A673 (cell line): ENCODE data around the gene ABCB9. TPM values are rescaled to one million over a fixed set of nuclear protein-coding genes. Genes with fewer than 3 reads are reported as not detected.
"Not testable (repeated sequence)": the region's sequence is repeated elsewhere in the genome, so short reads cannot be mapped to it uniquely, and the experiment has no call there.

Source experiments
- BruUV-seq: library from RNA; stranded (reverse); fragments of 400-500 nt; replicated peaks from 2 replicates; lab custom pipeline; 2021; lab: Mats Ljungman, UMichigan
- CTCF ChIA-PET: fragments of 300-600 bp; sonication (Branson Sonifier 250); formaldehyde crosslinking; loops from one replicate; lab custom pipeline; 2022; ENCODE audit warnings: antibody characterized with exemption; lab: Charles Lee
- POLR2A ChIA-PET: fragments of 300-600 bp; sonication (Branson Sonifier 250); formaldehyde crosslinking; loops from one replicate; lab custom pipeline; 2022; ENCODE audit warnings: antibody characterized with exemption; ENCODE audit not compliant: low non-redundant PET; lab: Charles Lee
- DNase-seq: peaks from one replicate; pipeline ENCODE4 v3.0.0-alpha.2; 2015; ENCODE audit warnings: low spot score
- H3K27ac ChIP-seq: fragments of 200-600 bp; sonication (generic); 2 replicates; pipeline ENCODE4 v1.5.1; 2016; ENCODE audit warnings: mixed run types, low read depth, mild to moderate bottlenecking, mixed read lengths, antibody characterized with exemption, low read length; ENCODE audit not compliant: poor library complexity, severe bottlenecking
- H3K27me3 ChIP-seq: fragments of 200-600 bp; sonication (generic); replicated peaks from 2 replicates; pipeline ENCODE4 v1.6.1; 2017; ENCODE audit warnings: mixed run types, low read depth, mild to moderate bottlenecking, mixed read lengths, antibody characterized with exemption, low read length; ENCODE audit not compliant: insufficient read depth, poor library complexity
- H3K36me3 ChIP-seq: fragments of 200-600 bp; sonication (generic); 2 replicates; pipeline ENCODE4 v1.6.1; 2016; ENCODE audit warnings: mixed run types, mild to moderate bottlenecking, mixed read lengths, antibody characterized with exemption, low read length; ENCODE audit not compliant: insufficient read depth, poor library complexity, severe bottlenecking
- H3K4me1 ChIP-seq: fragments of 200-600 bp; sonication (generic); 2 replicates; pipeline ENCODE4 v1.6.1; 2017; ENCODE audit warnings: mixed run types, mild to moderate bottlenecking, mixed read lengths, antibody characterized with exemption, low read length; ENCODE audit not compliant: insufficient read depth, poor library complexity, severe bottlenecking
- H3K4me3 ChIP-seq: fragments of 200-600 bp; sonication (generic); 2 replicates; pipeline ENCODE4 v1.5.1; 2016; ENCODE audit warnings: low read depth, mixed run types, mild to moderate bottlenecking, mixed read lengths, low read length; ENCODE audit not compliant: poor library complexity, severe bottlenecking
- H3K9me3 ChIP-seq: fragments of 200-600 bp; sonication (generic); 2 replicates; pipeline ENCODE4 v1.6.1; 2016; ENCODE audit warnings: mixed run types, low read depth, mild to moderate bottlenecking, mixed read lengths, antibody characterized with exemption, low read length; ENCODE audit not compliant: poor library complexity, severe bottlenecking
- CTCF ChIP-seq: fragments of 300-800, 200-600 bp; sonication (generic); conservative IDR thresholded peaks from 2 replicates; pipeline ENCODE4 v1.5.1; 2017; ENCODE audit warnings: low read depth, mild to moderate bottlenecking, antibody characterized with exemption, low read length, moderate library complexity, mixed read lengths
- EZH2 ChIP-seq: fragments of 200-600 bp; sonication (generic); IDR thresholded peaks from 2 replicates; pipeline ENCODE4 v1.6.1; 2017; ENCODE audit warnings: borderline replicate concordance, low read depth, mild to moderate bottlenecking, mixed read lengths, antibody characterized with exemption, low read length; ENCODE audit not compliant: poor library complexity, severe bottlenecking
- intact Hi-C: fragments of 100-400 bp; cut with micrococcal nuclease; formaldehyde crosslinking; loops from one replicate; pipeline ENCODE4 v1.10.0; 2022; ENCODE audit not compliant: unreplicated experiment
- total RNA-seq: library from RNA; stranded (reverse); gene quantifications from 2 replicates; pipeline ENCODE4 v1.2.3, GENCODE V29; 2021

The ABCB9 gene
- total RNA-seq, 1 experiment from 2014 or later, result 8.9 TPM

GRCh38 chr12:122893208-122894153, 72.8 kb downstream of the ABCB9 start:
- ChIA-PET CTCF (interaction anchor here (0.6 kb wide), 1 partner anchor 55 kb away, joined by 13 read pairs; no protein-coding TSS in a partner anchor), POLR2A (interaction anchor here (0.7 kb wide), 1 partner anchor 804 kb away, joined by 3 read pairs; no protein-coding TSS in a partner anchor)
- Histone ChIP-seq H3K27ac (peak overlapping the region; percentile 93), H3K36me3 (no peaks in the 10 kb centered on the region), H3K9me3 (no peaks in the 10 kb centered on the region), H3K4me3 (peak overlapping the region; percentile 72), H3K4me1 (peaks cover 45% of the 10 kb centered on the region), H3K27me3 (no peaks in the 10 kb centered on the region)
- no peak for DNase-seq
- TSS peak; percentile 23 for BruUV-seq
- intact Hi-C loops, result no loop called here
- TF ChIP-seq EZH2, result no peak
- no peak for TF ChIP-seq CTCF

- H3K4me3 ChIP-seq, POLR2A ChIA-PET, DNase-seq, BruUV-seq, H3K36me3 ChIP-seq, H3K27ac ChIP-seq, CTCF ChIA-PET, H3K27me3 ChIP-seq, intact Hi-C loops, H3K9me3 ChIP-seq: not testable (repeated sequence)
- peaks cover 53% of the 10 kb centered on the region for H3K4me1 ChIP-seq
Observed at GRCh38 chr12:122892724-122893123, 73.5 kb downstream of the ABCB9 start.

GRCh38 chr12:122891661-122892525, 74.4 kb downstream of the ABCB9 start:
- BruUV-seq, result no TSS peak
- intact Hi-C loops, result no loop called here
- TF ChIP-seq CTCF, result no peak
- TF ChIP-seq EZH2, result no peak
- Histone ChIP-seq H3K27me3 (no peaks in the 10 kb centered on the region), H3K4me1 (peaks cover 61% of the 10 kb centered on the region), H3K4me3 (no peak overlapping the region), H3K27ac (peak overlapping the region; percentile 62), H3K9me3 (no peaks in the 10 kb centered on the region), H3K36me3 (no peaks in the 10 kb centered on the region)
- CTCF ChIA-PET, result interaction anchor here (0.6 kb wide), 1 partner anchor 12 kb away, joined by 3 read pairs; no protein-coding TSS in a partner anchor
- peak; percentile 35 for DNase-seq
- POLR2A ChIA-PET, result interaction anchor here (0.7 kb wide), 1 partner anchor 130 kb away, joined by 3 read pairs; no protein-coding TSS in a partner anchor
